Activated naive CD4-positive, alpha-beta T cell treated with anti-CD3 and anti-CD28 coated beads for 36 hours (primary cell): Measurements from ENCODE around the gene KRT12. TPM values are rescaled to one million over a fixed set of nuclear protein-coding genes. Genes with fewer than 3 reads are reported as not detected.

Source experiments
- CTCF ChIA-PET: fragments of 350-600 bp; sonication (Branson Sonifier 250); formaldehyde crosslinking; loops from one replicate; lab custom pipeline; 2021; ENCODE audit warnings: antibody characterized with exemption; lab: Charles Lee
- DNase-seq: peaks from one replicate; pipeline ENCODE4 v3.0.0-alpha.2; 2020
- H3K27ac Mint-ChIP-seq: one replicate; pipeline ENCODE4 v1.8.0; 2021; ENCODE audit warnings: mild to moderate bottlenecking, mixed read lengths
- H3K27me3 Mint-ChIP-seq: one replicate; pipeline ENCODE4 v1.8.0; 2021; ENCODE audit warnings: low read depth, mixed read lengths
- H3K36me3 Mint-ChIP-seq: one replicate; pipeline ENCODE4 v1.8.0; 2021; ENCODE audit warnings: low read depth, mixed read lengths
- H3K4me1 Mint-ChIP-seq: one replicate; pipeline ENCODE4 v1.8.0; 2021; ENCODE audit warnings: low read depth, mixed read lengths
- H3K4me3 Mint-ChIP-seq: one replicate; pipeline ENCODE4 v1.8.0; 2021; ENCODE audit warnings: mild to moderate bottlenecking, moderate library complexity, mixed read lengths
- H3K9me3 Mint-ChIP-seq: one replicate; pipeline ENCODE4 v1.8.0; 2021; ENCODE audit warnings: mixed read lengths
- intact Hi-C: fragments of 100-400 bp; cut with micrococcal nuclease; formaldehyde crosslinking; loops from one replicate; pipeline ENCODE4 v1.15.1; 2023
- total RNA-seq, 2 experiments: library from RNA; stranded (reverse); gene quantifications; one replicate each; pipeline ENCODE4 v1.2.3, GENCODE V29; 2021

The KRT12 gene
- total RNA-seq, 2 experiments from 2014 or later = not detected

GRCh38 chr17:40854175-40854814, 12.7 kb downstream of the KRT12 start:
- peaks cover 5% of the 10 kb centered on the region for H3K27me3 Mint-ChIP-seq
- H3K36me3 Mint-ChIP-seq = no peaks in the 10 kb centered on the region
- CTCF ChIA-PET = interaction anchor here (1.3 to 2.8 kb wide), 4 partner anchors 15 to 809 kb away, joined by 4 to 7 read pairs (median 4); no protein-coding TSS in a partner anchor
- no peaks in the 10 kb centered on the region for H3K9me3 Mint-ChIP-seq
- no peak overlapping the region for H3K4me3 Mint-ChIP-seq
- H3K27ac Mint-ChIP-seq = no peak overlapping the region
- H3K4me1 Mint-ChIP-seq = peaks cover 2% of the 10 kb centered on the region
- intact Hi-C loops = loop anchor here (5.0 kb wide), 1 partner anchor 52 kb away; no protein-coding TSS in a partner anchor
- DNase-seq = no peak

- CTCF ChIA-PET = no interaction called here
- Mint-ChIP-seq H3K9me3 (no peaks in the 10 kb centered on the region), H3K36me3 (no peaks in the 10 kb centered on the region), H3K4me1 (peaks cover 2% of the 10 kb centered on the region), H3K4me3 (no peak overlapping the region), H3K27me3 (peaks cover 5% of the 10 kb centered on the region), H3K27ac (no peak overlapping the region)
- intact Hi-C loops = loop anchor here (5.0 kb wide), 1 partner anchor 50 kb away; no protein-coding TSS in a partner anchor
- no peak for DNase-seq
Measured at GRCh38 chr17:40852364-40852763, 14.7 kb downstream of the KRT12 start.

GRCh38 chr17:40850293-40850972, 16.6 kb downstream of the KRT12 start:
- DNase-seq = no peak
- no peak overlapping the region for H3K27ac Mint-ChIP-seq
- no peak overlapping the region for H3K4me3 Mint-ChIP-seq
- intact Hi-C loops = loop anchor here (5.0 kb wide), 1 partner anchor 48 kb away; no protein-coding TSS in a partner anchor
- CTCF ChIA-PET = no interaction called here
- H3K36me3 Mint-ChIP-seq = no peaks in the 10 kb centered on the region
- H3K27me3 Mint-ChIP-seq = peaks cover 9% of the 10 kb centered on the region
- H3K9me3 Mint-ChIP-seq = no peaks in the 10 kb centered on the region
- H3K4me1 Mint-ChIP-seq = no peaks in the 10 kb centered on the region

GRCh38 chr17:40849723-40850122, 17.3 kb downstream of the KRT12 start:
- Mint-ChIP-seq H3K4me3 (no peak overlapping the region), H3K9me3 (no peaks in the 10 kb centered on the region), H3K36me3 (no peaks in the 10 kb centered on the region), H3K27ac (no peak overlapping the region), H3K4me1 (no peaks in the 10 kb centered on the region), H3K27me3 (peaks cover 12% of the 10 kb centered on the region)
- CTCF ChIA-PET = interaction anchor here (0.9 kb wide), 1 partner anchor 234 kb away, joined by 3 read pairs; no protein-coding TSS in a partner anchor
- intact Hi-C loops = loop anchor here (5.0 kb wide), 1 partner anchor 47 kb away; no protein-coding TSS in a partner anchor
- no peak for DNase-seq

- intact Hi-C loops = no loop called here
- H3K27me3 Mint-ChIP-seq = peaks cover 15% of the 10 kb centered on the region
- no peak overlapping the region for H3K4me3 Mint-ChIP-seq
- no peak for DNase-seq
- H3K9me3 Mint-ChIP-seq = no peaks in the 10 kb centered on the region
- no peak overlapping the region for H3K27ac Mint-ChIP-seq
- no peaks in the 10 kb centered on the region for H3K4me1 Mint-ChIP-seq
- no peaks in the 10 kb centered on the region for H3K36me3 Mint-ChIP-seq
- CTCF ChIA-PET = no interaction called here
Measured at GRCh38 chr17:40848583-40849235, 18.3 kb downstream of the KRT12 start.

GRCh38 chr17:40846515-40847144, 20.4 kb downstream of the KRT12 start:
- H3K27ac Mint-ChIP-seq = no peak overlapping the region
- H3K36me3 Mint-ChIP-seq = no peaks in the 10 kb centered on the region
- peaks cover 10% of the 10 kb centered on the region for H3K27me3 Mint-ChIP-seq
- CTCF ChIA-PET = interaction anchor here (1.2 kb wide), 1 partner anchor 11 kb away, joined by 3 read pairs; no protein-coding TSS in a partner anchor
- H3K4me3 Mint-ChIP-seq = no peak overlapping the region
- intact Hi-C loops = no loop called here
- DNase-seq = no peak
- H3K4me1 Mint-ChIP-seq = no peaks in the 10 kb centered on the region
- no peaks in the 10 kb centered on the region for H3K9me3 Mint-ChIP-seq

- H3K27ac Mint-ChIP-seq = no peak overlapping the region
- CTCF ChIA-PET = no interaction called here
- intact Hi-C loops = no loop called here
- no peaks in the 10 kb centered on the region for H3K36me3 Mint-ChIP-seq
- DNase-seq = no peak
- H3K9me3 Mint-ChIP-seq = no peaks in the 10 kb centered on the region
- H3K4me3 Mint-ChIP-seq = no peak overlapping the region
- no peaks in the 10 kb centered on the region for H3K4me1 Mint-ChIP-seq
- H3K27me3 Mint-ChIP-seq = peaks cover 13% of the 10 kb centered on the region
Measured at GRCh38 chr17:40844671-40845107, 22.3 kb downstream of the KRT12 start.

- peak; percentile 15 for DNase-seq
- CTCF ChIA-PET = interaction anchor here (0.9 kb wide), 1 partner anchor 706 kb away, joined by 3 read pairs; no protein-coding TSS in a partner anchor
- Mint-ChIP-seq H3K9me3 (no peaks in the 10 kb centered on the region), H3K27me3 (peaks cover 13% of the 10 kb centered on the region), H3K36me3 (no peaks in the 10 kb centered on the region), H3K4me1 (no peaks in the 10 kb centered on the region), H3K27ac (no peak overlapping the region), H3K4me3 (no peak overlapping the region)
- intact Hi-C loops = no loop called here
Measured at GRCh38 chr17:40843242-40843641, 23.8 kb downstream of the KRT12 start.

- H3K27me3 Mint-ChIP-seq = peaks cover 13% of the 10 kb centered on the region
- CTCF ChIA-PET = no interaction called here
- H3K9me3 Mint-ChIP-seq = no peaks in the 10 kb centered on the region
- no peak overlapping the region for H3K4me3 Mint-ChIP-seq
- no peak for DNase-seq
- H3K27ac Mint-ChIP-seq = no peak overlapping the region
- intact Hi-C loops = no loop called here
- H3K36me3 Mint-ChIP-seq = no peaks in the 10 kb centered on the region
- H3K4me1 Mint-ChIP-seq = no peaks in the 10 kb centered on the region
Measured at GRCh38 chr17:40841246-40841645, 25.8 kb downstream of the KRT12 start.

- Mint-ChIP-seq H3K27me3 (peaks cover 3% of the 10 kb centered on the region), H3K9me3 (no peaks in the 10 kb centered on the region), H3K36me3 (peaks cover 3% of the 10 kb centered on the region), H3K27ac (no peak overlapping the region), H3K4me3 (no peak overlapping the region), H3K4me1 (no peaks in the 10 kb centered on the region)
- CTCF ChIA-PET = interaction anchor here (1.5 kb wide), 1 partner anchor 16 kb away, joined by 4 read pairs; no protein-coding TSS in a partner anchor
- intact Hi-C loops = no loop called here
- DNase-seq = no peak
Measured at GRCh38 chr17:40839194-40839593, 27.8 kb downstream of the KRT12 start.

- no peak for DNase-seq
- H3K36me3 Mint-ChIP-seq = peaks cover 3% of the 10 kb centered on the region
- no peak overlapping the region for H3K4me3 Mint-ChIP-seq
- no peaks in the 10 kb centered on the region for H3K27me3 Mint-ChIP-seq
- no peaks in the 10 kb centered on the region for H3K9me3 Mint-ChIP-seq
- no peak overlapping the region for H3K27ac Mint-ChIP-seq
- no peaks in the 10 kb centered on the region for H3K4me1 Mint-ChIP-seq
- intact Hi-C loops = no loop called here
- CTCF ChIA-PET = interaction anchor here (0.6 kb wide), 1 partner anchor 813 kb away, joined by 4 read pairs; no protein-coding TSS in a partner anchor
Measured at GRCh38 chr17:40836020-40836419, 31.0 kb downstream of the KRT12 start.

GRCh38 chr17:40833882-40834281, 33.1 kb downstream of the KRT12 start:
- Mint-ChIP-seq H3K27me3 (no peaks in the 10 kb centered on the region), H3K4me1 (no peaks in the 10 kb centered on the region), H3K36me3 (peaks cover 4% of the 10 kb centered on the region), H3K9me3 (no peaks in the 10 kb centered on the region), H3K4me3 (no peak overlapping the region), H3K27ac (no peak overlapping the region)
- CTCF ChIA-PET = no interaction called here
- no peak for DNase-seq
- intact Hi-C loops = no loop called here
